ENCODE results near the gene PAX5. TPM values are rescaled to one million over a fixed set of nuclear protein-coding genes. Genes with fewer than 3 reads are reported as not detected.

PAX5 gene
- total RNA-seq, 1 donor from 2014 or later, result not detected

DNA sequence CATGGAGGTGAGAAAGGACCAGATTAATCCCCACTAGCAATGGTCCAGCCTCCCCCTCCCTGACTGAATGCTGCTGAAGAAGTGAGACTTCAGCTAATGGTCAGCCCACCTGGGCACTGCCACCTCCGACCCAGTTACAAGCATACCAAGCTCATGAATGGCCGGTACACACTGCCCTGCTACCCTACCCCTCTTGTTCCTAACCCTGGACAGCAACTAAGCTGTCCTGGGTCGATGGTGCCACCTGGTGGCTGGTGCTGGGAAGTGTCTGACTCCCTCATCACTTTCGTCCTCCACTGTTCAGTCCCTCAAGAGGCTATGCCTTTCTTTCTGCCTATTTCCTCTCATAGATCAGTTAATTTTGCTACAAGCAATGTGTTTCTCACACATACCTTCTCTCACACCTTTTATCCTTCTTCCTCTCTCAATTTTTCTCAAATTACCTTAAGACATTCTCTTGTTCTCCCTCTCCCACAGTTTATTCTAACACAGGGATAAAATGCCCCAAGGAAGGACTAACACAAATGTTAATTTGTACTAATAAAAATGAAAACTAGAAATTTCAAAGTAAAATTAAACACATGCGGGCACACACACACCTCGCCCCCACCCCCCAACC, 42.4 kb downstream of the PAX5 start:
- Histone ChIP-seq H3K4me3 (no peak overlapping the region), H3K27me3 (no peaks in the 10 kb centered on the region), H3K4me1 (no peaks in the 10 kb centered on the region), H3K27ac (no peak overlapping the region), H3K9me3 (peaks cover 0 to 3% of the 10 kb centered on the region in 2 donors), H3K36me3 (no peaks in the 10 kb centered on the region)
- intact Hi-C loops (cut with DNase I), result no loop called here
- no peak for DNase-seq (ENCODE audit: low spot score in 2 of 2)
- TF ChIP-seq, protein P1, sequence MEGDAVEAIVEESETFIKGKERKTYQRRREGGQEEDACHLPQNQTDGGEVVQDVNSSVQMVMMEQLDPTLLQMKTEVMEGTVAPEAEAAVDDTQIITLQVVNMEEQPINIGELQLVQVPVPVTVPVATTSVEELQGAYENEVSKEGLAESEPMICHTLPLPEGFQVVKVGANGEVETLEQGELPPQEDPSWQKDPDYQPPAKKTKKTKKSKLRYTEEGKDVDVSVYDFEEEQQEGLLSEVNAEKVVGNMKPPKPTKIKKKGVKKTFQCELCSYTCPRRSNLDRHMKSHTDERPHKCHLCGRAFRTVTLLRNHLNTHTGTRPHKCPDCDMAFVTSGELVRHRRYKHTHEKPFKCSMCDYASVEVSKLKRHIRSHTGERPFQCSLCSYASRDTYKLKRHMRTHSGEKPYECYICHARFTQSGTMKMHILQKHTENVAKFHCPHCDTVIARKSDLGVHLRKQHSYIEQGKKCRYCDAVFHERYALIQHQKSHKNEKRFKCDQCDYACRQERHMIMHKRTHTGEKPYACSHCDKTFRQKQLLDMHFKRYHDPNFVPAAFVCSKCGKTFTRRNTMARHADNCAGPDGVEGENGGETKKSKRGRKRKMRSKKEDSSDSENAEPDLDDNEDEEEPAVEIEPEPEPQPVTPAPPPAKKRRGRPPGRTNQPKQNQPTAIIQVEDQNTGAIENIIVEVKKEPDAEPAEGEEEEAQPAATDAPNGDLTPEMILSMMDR (IDR thresholded peaks at IDR 0.05), result no peak

DNA sequence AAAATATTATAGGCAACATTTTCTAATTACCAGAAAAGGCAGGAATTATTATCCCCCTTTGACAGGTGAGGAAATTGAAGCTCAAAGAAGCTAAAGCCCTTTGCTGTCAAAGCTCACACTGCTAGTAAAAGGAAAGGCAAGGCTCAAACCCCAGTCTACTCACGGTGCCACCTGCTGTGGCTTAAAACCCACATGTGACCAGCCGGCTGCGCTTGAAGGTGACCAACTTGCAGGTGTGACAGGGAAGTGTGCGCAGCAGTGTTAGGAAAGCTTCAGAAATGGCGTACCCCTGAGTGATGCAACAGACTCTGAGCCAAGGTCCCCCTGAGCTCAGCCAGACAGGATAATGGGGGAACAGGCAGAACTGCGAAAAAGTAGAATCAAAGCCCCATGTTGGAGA, 45.2 kb downstream of the PAX5 start:
- TF ChIP-seq, protein P1 (IDR thresholded peaks at IDR 0.05), result no peak
- H3K27me3 ChIP-seq, result no peaks in the 10 kb centered on the region
- intact Hi-C loops (cut with DNase I), result no loop called here
- H3K4me1 ChIP-seq, result no peaks in the 10 kb centered on the region
- no peak overlapping the region for H3K4me3 ChIP-seq
- H3K9me3 ChIP-seq, result peaks cover 0 to 3% of the 10 kb centered on the region in 2 donors
- H3K36me3 ChIP-seq, result no peaks in the 10 kb centered on the region
- no peak for DNase-seq (ENCODE audit: low spot score in 2 of 2)
- no peak overlapping the region for H3K27ac ChIP-seq

DNA sequence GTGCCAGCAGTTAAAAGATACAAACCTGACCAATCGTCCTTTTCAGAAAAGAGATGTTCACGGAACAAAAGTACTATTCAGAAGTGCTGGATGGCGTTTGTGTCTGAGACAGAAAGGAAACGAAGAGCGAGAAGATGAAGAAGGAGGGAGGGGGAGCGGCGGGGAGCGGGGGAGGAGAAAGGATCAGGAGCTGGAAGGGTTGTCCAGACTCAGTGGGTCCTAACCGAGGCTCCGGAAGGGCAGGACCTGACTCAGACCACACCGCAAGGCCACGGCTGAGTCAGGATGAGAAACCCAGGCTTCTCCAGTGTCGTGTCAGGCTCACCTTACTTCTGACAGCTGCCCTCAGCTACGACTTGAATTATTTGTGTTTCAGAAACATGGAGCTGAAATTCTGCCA, 46.2 kb downstream of the PAX5 start:
- DNase-seq (ENCODE audit: low spot score in 2 of 2), result no peak
- peaks cover 0 to 3% of the 10 kb centered on the region in 2 donors for H3K9me3 ChIP-seq
- no peaks in the 10 kb centered on the region for H3K27me3 ChIP-seq
- no peak overlapping the region for H3K27ac ChIP-seq
- H3K4me1 ChIP-seq, result no peaks in the 10 kb centered on the region
- TF ChIP-seq, protein P1 (IDR thresholded peaks at IDR 0.05), result no peak
- intact Hi-C loops (cut with DNase I), result no loop called here
- H3K36me3 ChIP-seq, result no peaks in the 10 kb centered on the region
- no peak overlapping the region for H3K4me3 ChIP-seq

DNA sequence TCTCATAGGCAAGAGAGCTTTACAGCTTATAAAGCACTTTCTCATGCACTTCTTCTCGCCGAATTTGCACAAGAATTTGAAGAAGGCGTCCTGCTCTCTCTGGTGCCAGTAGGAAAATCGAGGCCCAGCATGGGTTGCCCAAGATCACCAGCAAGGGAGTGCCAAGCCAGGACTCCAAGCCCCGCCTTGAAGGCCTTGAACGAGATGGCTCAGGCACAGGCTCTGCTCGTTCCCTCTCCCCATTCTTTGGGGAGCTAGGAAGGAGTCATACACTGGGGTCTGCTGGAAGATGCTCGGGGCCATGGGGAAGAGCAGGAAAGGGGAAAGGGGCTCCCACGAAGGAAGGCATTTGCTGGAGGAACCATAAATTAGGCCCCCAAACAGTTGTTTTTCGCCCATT, 46.7 kb downstream of the PAX5 start:
- no peak for DNase-seq (ENCODE audit: low spot score in 2 of 2)
- H3K4me3 ChIP-seq, result no peak overlapping the region
- H3K9me3 ChIP-seq, result peaks cover 0 to 3% of the 10 kb centered on the region in 2 donors
- intact Hi-C loops (cut with DNase I), result no loop called here
- no peaks in the 10 kb centered on the region for H3K4me1 ChIP-seq
- no peak overlapping the region for H3K27ac ChIP-seq
- no peaks in the 10 kb centered on the region for H3K36me3 ChIP-seq
- no peaks in the 10 kb centered on the region for H3K27me3 ChIP-seq
- TF ChIP-seq, protein P1 (IDR thresholded peaks at IDR 0.05), result no peak

DNA sequence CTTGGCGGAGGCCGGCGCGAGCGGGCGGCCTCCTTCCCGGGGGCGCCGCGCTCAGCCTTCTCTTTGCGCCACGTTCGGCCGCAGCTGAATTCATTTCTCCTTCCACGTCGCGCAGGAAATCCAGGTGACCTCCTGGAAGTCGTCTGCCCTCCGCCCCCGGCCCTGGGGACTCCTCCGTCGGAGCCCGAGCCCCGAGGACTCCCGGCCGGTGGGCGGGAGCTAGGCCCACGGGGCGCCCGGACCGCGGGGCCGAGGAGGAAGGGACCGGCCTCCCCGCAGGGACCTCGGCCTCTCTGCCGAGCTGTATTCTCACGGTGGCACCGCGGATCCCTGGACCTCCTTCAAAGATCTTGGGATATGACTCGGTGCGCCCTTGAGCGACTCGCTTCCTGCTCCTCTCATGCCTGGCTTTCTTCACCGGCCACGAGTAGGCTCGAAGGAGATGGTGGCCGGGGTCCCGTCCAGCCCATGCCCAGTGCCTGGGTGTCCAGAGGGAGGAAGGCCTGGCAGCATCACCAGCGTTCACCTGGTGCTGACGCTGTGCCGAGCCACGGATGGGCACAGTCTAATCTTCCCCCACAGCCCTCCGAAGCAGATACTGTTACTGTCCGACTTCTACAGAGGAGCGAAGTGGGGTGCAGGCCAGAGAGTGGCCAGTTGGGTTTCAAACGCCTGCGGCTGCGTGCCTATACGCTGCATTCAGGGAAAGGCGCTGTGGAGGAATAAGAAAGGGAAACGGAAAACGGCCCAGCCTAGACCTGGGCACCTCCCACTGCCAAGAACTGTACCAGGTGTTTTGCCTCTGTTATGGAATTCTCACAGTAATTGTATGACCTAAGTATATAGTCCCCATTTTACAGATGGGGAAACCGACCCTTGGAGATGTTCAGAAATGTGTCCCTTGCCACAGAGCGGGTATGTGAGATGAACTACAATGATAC, 47.3 kb downstream of the PAX5 start:
- Histone ChIP-seq H3K4me1 (no peaks in the 10 kb centered on the region), H3K9me3 (peaks cover 0 to 3% of the 10 kb centered on the region in 2 donors), H3K27me3 (no peaks in the 10 kb centered on the region), H3K27ac (no peak overlapping the region), H3K36me3 (no peaks in the 10 kb centered on the region), H3K4me3 (no peak overlapping the region)
- DNase-seq (ENCODE audit: low spot score in 2 of 2), result no peak
- intact Hi-C loops (cut with DNase I), result no loop called here
- TF ChIP-seq, protein P1 (IDR thresholded peaks at IDR 0.05), result no peak

All from ascending aorta (tissue), 2 donors.